Measurements from ENCODE around the gene ADCY10.
"Not testable (repeated sequence)": the region's sequence is repeated elsewhere in the genome, so short reads cannot be mapped to it uniquely, and the experiment has no call there.

Gene ADCY10

GRCh38 chr1:167854184-167854583 is 59.8 kb downstream of the ADCY10 start:
- DNase-seq (ENCODE audit: low spot score) = no peak

GRCh38 chr1:167849666-167850065 is 64.3 kb downstream of the ADCY10 start:
- no peak for DNase-seq (ENCODE audit: low spot score)

- DNase-seq (ENCODE audit: low spot score) = no peak
These were observed 71.1 kb downstream of the ADCY10 start for GRCh38 chr1:167842872-167843271.

- no peak for DNase-seq (ENCODE audit: low spot score)
These were observed 72.4 kb downstream of the ADCY10 start for GRCh38 chr1:167841530-167841929.

GRCh38 chr1:167839009-167839408 is 74.9 kb downstream of the ADCY10 start:
- no peak for DNase-seq (ENCODE audit: low spot score)

DNA sequence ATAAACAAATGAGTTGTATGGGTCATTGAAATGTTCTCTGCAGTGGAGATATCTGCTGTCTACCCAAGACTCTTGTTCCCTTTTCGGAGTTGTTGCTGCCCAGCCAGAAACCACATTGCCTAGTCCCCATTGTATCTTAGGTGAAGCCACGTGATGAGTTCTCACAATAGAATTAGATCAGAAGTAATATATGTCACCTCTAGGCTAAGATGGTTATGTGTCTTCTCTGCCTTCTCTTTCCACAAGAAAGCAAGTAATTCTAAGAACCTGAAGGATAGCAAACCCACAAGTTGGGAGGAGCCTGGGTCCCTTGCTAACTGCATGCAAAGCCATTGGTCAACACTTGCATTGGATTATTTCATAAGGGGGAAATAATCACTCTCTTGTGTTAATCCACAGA is 76.6 kb downstream of the ADCY10 start:
- no peak for DNase-seq (ENCODE audit: low spot score)

GRCh38 chr1:167836197-167836596 is 77.7 kb downstream of the ADCY10 start:
- DNase-seq (ENCODE audit: low spot score) = no peak

GRCh38 chr1:167833904-167834303 is 80.0 kb downstream of the ADCY10 start:
- no peak for DNase-seq (ENCODE audit: low spot score)

DNA sequence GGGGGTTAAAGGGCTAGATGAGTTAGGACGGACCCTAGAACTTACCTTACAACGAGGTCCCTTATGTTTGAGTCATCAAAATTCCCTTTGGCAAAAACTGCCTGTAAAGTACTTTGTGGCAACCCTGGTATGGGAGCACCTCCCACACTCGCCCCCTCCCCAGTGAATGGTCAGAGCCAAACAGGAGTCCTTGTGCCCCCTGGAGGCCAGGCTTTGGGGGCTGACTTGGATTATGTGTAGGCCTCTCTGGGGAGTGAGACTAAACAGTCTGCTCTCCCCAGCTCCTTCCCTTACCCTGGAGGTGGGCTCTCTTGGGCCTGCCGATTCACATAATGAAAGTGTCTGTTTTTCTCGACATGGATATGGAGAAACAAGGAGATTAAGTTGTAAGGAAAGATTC is 81.2 kb downstream of the ADCY10 start:
- DNase-seq (ENCODE audit: low spot score) = no peak

DNA sequence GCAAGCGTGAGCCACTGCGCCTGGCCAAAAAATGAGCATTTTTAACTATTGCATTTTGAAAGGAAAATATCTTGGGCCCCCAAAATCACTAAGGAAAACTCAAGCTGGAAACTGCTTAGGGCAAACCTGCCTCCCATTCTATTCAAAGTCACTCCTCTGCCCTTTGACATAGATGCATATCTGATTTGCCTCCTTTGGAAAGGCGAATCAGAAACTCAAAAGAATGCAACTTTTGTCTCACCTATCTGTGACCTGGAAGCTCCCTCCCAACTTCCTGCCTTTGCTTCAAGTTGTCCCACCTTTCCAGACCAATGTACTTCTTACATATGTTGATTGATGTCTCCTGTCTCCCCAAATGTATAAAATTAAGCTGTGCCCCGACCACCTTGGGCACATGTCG is 83.3 kb downstream of the ADCY10 start:
- DNase-seq (ENCODE audit: low spot score) = not testable (repeated sequence)

GRCh38 chr1:167829868-167830267 is 84.1 kb downstream of the ADCY10 start:
- DNase-seq (ENCODE audit: low spot score) = no peak

GRCh38 chr1:167826127-167826526 is 87.8 kb downstream of the ADCY10 start:
- no peak for DNase-seq (ENCODE audit: low spot score)

- DNase-seq (ENCODE audit: low spot score) = no peak
These were observed 88.4 kb downstream of the ADCY10 start for GRCh38 chr1:167825419-167826079.

DNA sequence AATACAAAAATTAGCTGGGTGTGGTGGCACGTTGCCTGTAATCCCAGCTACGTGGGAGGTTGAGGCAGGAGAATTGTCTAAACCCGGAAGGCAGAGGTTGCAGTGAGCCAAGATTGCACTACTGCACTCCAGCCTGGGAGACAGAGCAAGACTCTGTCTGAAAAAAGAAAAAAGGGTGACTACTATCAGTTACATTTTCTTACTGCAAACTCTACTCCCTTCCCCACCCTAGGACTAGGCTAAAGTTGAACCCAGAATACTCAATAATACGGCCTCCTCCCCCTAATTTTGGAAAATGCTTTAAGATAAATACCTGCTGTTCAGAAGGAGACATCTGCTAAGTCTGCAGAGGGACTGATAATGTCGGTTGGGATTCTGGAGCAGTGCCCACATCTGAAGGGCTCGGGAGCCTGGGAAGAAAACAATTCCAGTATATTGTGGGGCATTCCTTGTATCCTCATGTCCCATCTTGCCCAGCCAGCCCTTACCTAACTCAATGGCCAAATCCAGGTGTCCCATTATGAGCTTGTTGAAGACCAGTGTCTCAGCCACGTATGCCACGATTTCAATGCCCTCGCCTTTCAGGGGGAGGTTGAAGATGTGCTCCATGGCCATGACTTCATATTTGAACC is 89.7 kb downstream of the ADCY10 start:
- no peak for DNase-seq (ENCODE audit: low spot score)

DNA sequence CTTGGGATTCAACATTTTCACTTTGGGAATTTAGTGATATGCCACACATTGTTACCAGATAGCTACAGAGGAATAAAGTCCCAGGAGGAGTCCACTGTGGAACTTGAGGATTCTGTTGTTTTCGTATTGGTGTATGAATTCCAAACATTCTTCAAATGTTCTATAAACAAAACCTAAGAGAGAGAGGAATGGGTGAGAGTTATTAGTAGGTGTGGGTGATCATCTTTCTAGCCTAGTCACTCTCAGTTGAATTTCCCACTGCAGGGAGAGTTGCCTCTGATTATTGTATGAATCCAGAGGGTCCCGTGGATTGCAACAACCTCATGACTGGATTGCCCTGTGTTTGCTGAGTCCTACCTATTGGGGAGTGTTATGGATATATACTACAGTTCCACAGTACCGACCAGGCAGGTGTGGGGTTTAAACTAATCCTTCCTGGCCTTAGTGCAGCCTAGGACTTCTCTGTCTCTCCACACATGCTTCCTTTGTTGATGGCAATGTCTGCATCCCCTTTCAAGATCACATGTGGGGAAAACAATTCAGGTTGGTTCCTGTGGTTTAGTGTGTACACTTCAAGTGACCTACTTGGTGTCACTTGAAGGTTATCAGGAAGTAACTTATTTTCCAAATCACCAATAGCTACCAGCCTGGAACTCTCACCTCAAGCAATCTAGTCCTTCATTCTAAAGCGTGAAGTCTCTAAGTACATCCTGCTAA is 91.8 kb downstream of the ADCY10 start:
- no peak for DNase-seq (ENCODE audit: low spot score)

DNA sequence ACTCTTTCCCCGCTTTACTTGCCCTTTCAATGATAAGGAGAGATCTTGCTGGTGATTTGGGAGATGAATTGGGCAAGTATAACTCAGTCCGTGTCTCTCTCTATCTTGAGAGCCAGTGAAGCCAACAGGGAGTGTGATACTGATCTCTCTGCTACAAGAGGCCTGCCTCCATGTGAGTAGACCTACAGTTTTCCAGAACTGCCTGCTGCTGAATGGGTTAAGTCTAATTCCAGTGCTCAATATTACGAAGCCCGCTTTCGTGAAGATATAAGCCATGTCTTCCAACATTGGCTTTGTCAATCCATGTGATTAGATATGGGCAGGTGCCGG is 92.6 kb downstream of the ADCY10 start:
- no peak for DNase-seq (ENCODE audit: low spot score)

- no peak for DNase-seq (ENCODE audit: low spot score)
These were observed 93.1 kb downstream of the ADCY10 start for GRCh38 chr1:167820684-167821355.

- peak; percentile 45 for DNase-seq (ENCODE audit: low spot score)
These were observed 93.9 kb downstream of the ADCY10 start for GRCh38 chr1:167819849-167820683.

GRCh38 chr1:167815650-167816049 is 98.3 kb downstream of the ADCY10 start:
- no peak for DNase-seq (ENCODE audit: low spot score)

GRCh38 chr1:167812972-167813371 is 101.0 kb downstream of the ADCY10 start:
- DNase-seq (ENCODE audit: low spot score) = no peak

DNA sequence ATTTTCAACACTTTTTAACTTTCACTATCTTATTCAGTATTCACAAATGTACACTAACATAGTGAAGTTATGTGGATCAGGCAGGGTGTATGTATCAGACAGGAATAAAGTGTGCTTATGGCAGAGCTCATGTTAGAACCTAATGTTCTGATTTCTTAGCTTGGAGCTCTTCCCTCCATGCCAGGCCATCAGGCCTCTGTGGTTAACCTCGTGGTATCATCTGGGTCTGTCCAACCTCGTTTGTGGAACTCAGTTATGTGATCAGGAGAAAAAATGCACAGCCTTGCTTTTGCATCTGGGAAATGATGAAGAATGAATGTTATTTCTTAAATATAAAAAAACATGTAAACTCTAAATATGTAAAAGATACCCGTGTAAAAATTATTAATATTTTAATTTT is 105.2 kb downstream of the ADCY10 start:
- DNase-seq (ENCODE audit: low spot score) = no peak

- DNase-seq (ENCODE audit: low spot score) = no peak
These were observed 105.8 kb downstream of the ADCY10 start for GRCh38 chr1:167808104-167808503.

Measured in globus pallidus (tissue), 1 donor.